Measurements from ENCODE around the gene VTA1. TPM values are rescaled to one million over a fixed set of nuclear protein-coding genes. Genes with fewer than 3 reads are reported as not detected.

Gene VTA1
- polyA plus RNA-seq, 1 donor (not counting 4 experiments of a cell fraction or from before 2014, with no cell fraction given), result 97.4 TPM

DNA sequence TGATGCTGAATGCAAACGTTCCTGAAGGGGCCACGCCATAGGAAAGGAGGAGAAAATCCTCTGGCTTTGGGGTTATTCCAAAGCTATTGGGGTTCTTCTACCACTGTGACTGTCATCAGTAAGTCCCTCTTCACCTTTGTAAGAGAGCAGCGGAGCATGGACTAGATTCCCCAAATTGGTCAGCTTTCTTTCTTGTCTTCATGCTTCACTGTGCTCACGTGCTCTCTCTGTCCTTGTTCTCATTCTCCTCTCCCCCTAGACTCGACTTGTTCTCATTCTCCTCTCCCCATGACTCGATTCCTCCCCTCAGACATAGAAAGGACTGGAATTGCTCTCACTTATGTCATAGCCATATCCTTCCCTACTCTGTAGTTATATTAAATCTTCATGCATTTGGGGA, 99.9 kb downstream of the VTA1 start:
- no peaks in the 10 kb centered on the region for H3K79me2 ChIP-seq (ENCODE audit: control insufficient read depth, insufficient read depth, low read length)
- no peaks in the 10 kb centered on the region for H4K20me1 ChIP-seq (ENCODE audit: control insufficient read depth, extremely low read depth, insufficient read depth, low read length)
- no peaks in the 10 kb centered on the region for H3K4me1 ChIP-seq (ENCODE audit: control insufficient read depth, extremely low read depth, insufficient read depth, low read length)
- DNase-seq (ENCODE audit: low read depth, low spot score), result no peak
- no peaks in the 10 kb centered on the region for H3K9me1 ChIP-seq (ENCODE audit: control insufficient read depth, extremely low read depth, insufficient read depth, low read length)
- H3K4me2 ChIP-seq (ENCODE audit: control insufficient read depth, extremely low read depth, insufficient read depth, low read depth, low read length), result no peak overlapping the region
- H3K36me3 ChIP-seq (ENCODE audit: control insufficient read depth in 2 of 2, extremely low read depth in 1 of 2, insufficient read depth in 2 of 2, low read length in 2 of 2), result no peaks in the 10 kb centered on the region
- no peak overlapping the region for H2AFZ ChIP-seq (ENCODE audit: control insufficient read depth, low read length)
- no peak overlapping the region for H3K4me3 ChIP-seq (ENCODE audit: control insufficient read depth in 2 of 3, extremely low read depth in 1 of 3, insufficient read depth in 2 of 3, low read depth in 1 of 3, low read length in 3 of 3)
- no peak for TF ChIP-seq EZH2 (IDR thresholded peaks at IDR 0.05; ENCODE audit: low read length)
- TF ChIP-seq, protein P1, sequence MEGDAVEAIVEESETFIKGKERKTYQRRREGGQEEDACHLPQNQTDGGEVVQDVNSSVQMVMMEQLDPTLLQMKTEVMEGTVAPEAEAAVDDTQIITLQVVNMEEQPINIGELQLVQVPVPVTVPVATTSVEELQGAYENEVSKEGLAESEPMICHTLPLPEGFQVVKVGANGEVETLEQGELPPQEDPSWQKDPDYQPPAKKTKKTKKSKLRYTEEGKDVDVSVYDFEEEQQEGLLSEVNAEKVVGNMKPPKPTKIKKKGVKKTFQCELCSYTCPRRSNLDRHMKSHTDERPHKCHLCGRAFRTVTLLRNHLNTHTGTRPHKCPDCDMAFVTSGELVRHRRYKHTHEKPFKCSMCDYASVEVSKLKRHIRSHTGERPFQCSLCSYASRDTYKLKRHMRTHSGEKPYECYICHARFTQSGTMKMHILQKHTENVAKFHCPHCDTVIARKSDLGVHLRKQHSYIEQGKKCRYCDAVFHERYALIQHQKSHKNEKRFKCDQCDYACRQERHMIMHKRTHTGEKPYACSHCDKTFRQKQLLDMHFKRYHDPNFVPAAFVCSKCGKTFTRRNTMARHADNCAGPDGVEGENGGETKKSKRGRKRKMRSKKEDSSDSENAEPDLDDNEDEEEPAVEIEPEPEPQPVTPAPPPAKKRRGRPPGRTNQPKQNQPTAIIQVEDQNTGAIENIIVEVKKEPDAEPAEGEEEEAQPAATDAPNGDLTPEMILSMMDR (optimal IDR thresholded peaks at IDR 0.05 in 1 of 3, IDR thresholded peaks at IDR 0.05 in 1 of 3, conservative IDR thresholded peaks at IDR 0.05 in 1 of 3; ENCODE audit: extremely low read depth in 1 of 3, insufficient read depth in 2 of 3, low read length in 3 of 3), result no peak
- H3K9ac ChIP-seq (ENCODE audit: control insufficient read depth, extremely low read depth, insufficient read depth, low read length), result no peak overlapping the region
- FAIRE-seq, result no peak
- H3K9me3 ChIP-seq (ENCODE audit: control insufficient read depth, low read depth, low read length), result no peaks in the 10 kb centered on the region
- dilution Hi-C loops (cut with MboI; ENCODE audit: extremely low pct_ligation_motif_present, low sequenced_read_pairs), result no loop called here
- H3K27ac ChIP-seq (ENCODE audit: control insufficient read depth, insufficient read depth, low read length), result no peak overlapping the region
- no peaks in the 10 kb centered on the region for H3K27me3 ChIP-seq (ENCODE audit: control insufficient read depth, extremely low read depth, insufficient read depth, low read length)

DNA sequence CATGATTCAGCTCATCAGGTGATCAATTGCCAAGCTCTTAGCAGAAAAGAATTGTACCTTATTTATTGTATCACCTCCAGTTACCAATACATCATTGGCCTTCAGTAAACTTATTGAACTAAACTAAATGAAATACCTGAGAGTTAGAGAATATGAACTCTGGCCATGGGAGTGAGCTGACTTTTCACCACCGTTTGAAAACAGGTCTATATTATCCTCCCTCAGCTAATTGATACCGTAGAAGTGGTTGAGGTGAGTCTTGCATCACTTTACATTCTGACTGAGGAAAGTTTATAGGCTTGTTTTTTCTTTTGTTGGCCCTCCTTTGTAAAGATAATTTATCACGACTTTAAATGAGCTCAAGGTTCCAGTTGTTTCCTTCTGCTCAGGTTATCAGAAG, 102.2 kb downstream of the VTA1 start:
- H3K4me2 ChIP-seq (ENCODE audit: control insufficient read depth, extremely low read depth, insufficient read depth, low read depth, low read length), result no peak overlapping the region
- no peak for TF ChIP-seq EZH2 (IDR thresholded peaks at IDR 0.05; ENCODE audit: low read length)
- TF ChIP-seq, protein P1 (optimal IDR thresholded peaks at IDR 0.05 in 1 of 3, IDR thresholded peaks at IDR 0.05 in 1 of 3, conservative IDR thresholded peaks at IDR 0.05 in 1 of 3; ENCODE audit: extremely low read depth in 1 of 3, insufficient read depth in 2 of 3, low read length in 3 of 3), result no peak

More for the DNA sequence above, 102.2 kb downstream of the VTA1 start:
- H3K4me1 ChIP-seq (ENCODE audit: control insufficient read depth, extremely low read depth, insufficient read depth, low read length), result no peaks in the 10 kb centered on the region
- H3K4me3 ChIP-seq (ENCODE audit: control insufficient read depth in 2 of 3, extremely low read depth in 1 of 3, insufficient read depth in 2 of 3, low read depth in 1 of 3, low read length in 3 of 3), result no peak overlapping the region
- dilution Hi-C loops (cut with MboI; ENCODE audit: extremely low pct_ligation_motif_present, low sequenced_read_pairs), result no loop called here
- H3K9me1 ChIP-seq (ENCODE audit: control insufficient read depth, extremely low read depth, insufficient read depth, low read length), result no peaks in the 10 kb centered on the region
- no peaks in the 10 kb centered on the region for H3K27me3 ChIP-seq (ENCODE audit: control insufficient read depth, extremely low read depth, insufficient read depth, low read length)
- FAIRE-seq (no peak), DNase-seq (ENCODE audit: low read depth, low spot score) (no peak)
- H3K79me2 ChIP-seq (ENCODE audit: control insufficient read depth, insufficient read depth, low read length), result no peaks in the 10 kb centered on the region
- no peaks in the 10 kb centered on the region for H3K36me3 ChIP-seq (ENCODE audit: control insufficient read depth in 2 of 2, extremely low read depth in 1 of 2, insufficient read depth in 2 of 2, low read length in 2 of 2)
- H2AFZ ChIP-seq (ENCODE audit: control insufficient read depth, low read length), result no peak overlapping the region
- H4K20me1 ChIP-seq (ENCODE audit: control insufficient read depth, extremely low read depth, insufficient read depth, low read length), result no peaks in the 10 kb centered on the region
- no peak overlapping the region for H3K27ac ChIP-seq (ENCODE audit: control insufficient read depth, insufficient read depth, low read length)
- no peak overlapping the region for H3K9ac ChIP-seq (ENCODE audit: control insufficient read depth, extremely low read depth, insufficient read depth, low read length)
- no peaks in the 10 kb centered on the region for H3K9me3 ChIP-seq (ENCODE audit: control insufficient read depth, low read depth, low read length)
